ENCODE data around the gene SCGB1D2.

GRCh38 chr11:62267576-62267975 is 25.5 kb downstream of the SCGB1D2 start:
- TF ChIP-seq SMARCA4 (IDR thresholded peaks at IDR 0.05) (no peak), ZNF318 (IDR thresholded peaks at IDR 0.05; ENCODE audit: borderline replicate concordance in 1 of 2, low read depth in 1 of 2) (no peak), RHOXF2B (CRISPR knock-in tag; conservative IDR thresholded peaks at IDR 0.05) (no peak), POLR3A (IDR thresholded peaks at IDR 0.05; ENCODE audit: borderline replicate concordance, extremely low read depth, insufficient read depth, insufficient read length) (no peak)

Data from K562 (cell line).